Aorta (tissue), 5 donors: ENCODE results near the gene PDZD7. TPM values are rescaled to one million over a fixed set of nuclear protein-coding genes. Genes with fewer than 3 reads are reported as not detected.

Source experiments
- ATAC-seq: fragments of 200-7000 bp; cut with Tn5 transposase; one replicate; pipeline ENCODE4 v1.9.1; 2022; ENCODE audit warnings: moderate library complexity; ENCODE audit not compliant: low FRiP score
- DNase-seq, 2 donors: peaks; one replicate each; pipeline ENCODE4 v3.0.0-alpha.2; 2020
- H3K27ac ChIP-seq, 2 donors: one replicate each; pipeline ENCODE4 v1.5.1; 2013; ENCODE audit warnings: low read length in 2 of 2, mild to moderate bottlenecking in 2 of 2, moderate library complexity in 2 of 2, control low read depth in 1 of 2, inconsistent platforms in 1 of 2, low read depth in 1 of 2
- H3K27me3 ChIP-seq, 2 donors: one replicate each; pipeline ENCODE4 v1.6.1; 2013; ENCODE audit warnings: control low read depth in 1 of 2, low read length in 1 of 2, mild to moderate bottlenecking in 1 of 2, moderate library complexity in 1 of 2; ENCODE audit not compliant: insufficient read depth in 2 of 2, control insufficient read depth in 1 of 2
- H3K36me3 ChIP-seq, 2 donors: one replicate each; pipeline ENCODE4 v1.6.1; 2013; ENCODE audit warnings: control low read depth in 1 of 2, low read length in 1 of 2, mild to moderate bottlenecking in 1 of 2; ENCODE audit not compliant: insufficient read depth in 2 of 2, control insufficient read depth in 1 of 2
- H3K4me1 ChIP-seq, 2 donors: one replicate each; pipeline ENCODE4 v1.6.1; 2013; ENCODE audit warnings: low read length in 2 of 2, control low read depth in 1 of 2, mild to moderate bottlenecking in 1 of 2, moderate library complexity in 1 of 2; ENCODE audit not compliant: insufficient read depth in 2 of 2, control insufficient read depth in 1 of 2
- H3K4me3 ChIP-seq, 2 donors: one replicate each; pipeline ENCODE4 v1.5.1; 2013; ENCODE audit warnings: low read length in 2 of 2, control low read depth in 1 of 2, mild to moderate bottlenecking in 1 of 2
- H3K9me3 ChIP-seq: one replicate; pipeline ENCODE4 v1.6.1; 2013; ENCODE audit warnings: mild to moderate bottlenecking, low read length; ENCODE audit not compliant: control insufficient read depth
- WGBS, 2 donors: extraction: QIAGEN DNeasy Blood & Tissue Kit; methylation state at CpG; one replicate each; pipeline ENCODE4 v1.1.7; 2013; 5-methylcytosine and 5-hydroxymethylcytosine counted together
- intact Hi-C, 2 donors: fragments of 100-400 bp; cut with DNase I; formaldehyde crosslinking; loops; one replicate each; pipeline versions ENCODE4 v1.14.2 to v1.15.0; 2022
- polyA plus RNA-seq, 2 donors: library from polyadenylated mRNA; stranded (reverse); fragments of 200-250 nt; gene quantifications; one replicate each; pipeline ENCODE4 v1.2.3, GENCODE V29; 2013
- total RNA-seq, 2 donors: library from RNA; stranded (reverse); fragmentation: NEBNext Ultra II Directional; extraction: Animal tissue kit (Norgen Biotek cat#: 25700); gene quantifications; one replicate each; pipeline ENCODE4 v1.2.1, GENCODE V29; 2021
- donor health status: healthy with polysubstance abuse.
- donor health status: Bipolar disorder and iron deficiency.
- donor health status: DM: no; HTN: no; CAD: no.
- donor health status: DM: no; HTN: no; CAD: no.
- donor health status: DM: yes; HTN: yes; CAD: no.

PDZD7 gene
- total and polyA plus RNA-seq, 4 donors: 0.97 to 3.9 (median 1.3) TPM

DNA sequence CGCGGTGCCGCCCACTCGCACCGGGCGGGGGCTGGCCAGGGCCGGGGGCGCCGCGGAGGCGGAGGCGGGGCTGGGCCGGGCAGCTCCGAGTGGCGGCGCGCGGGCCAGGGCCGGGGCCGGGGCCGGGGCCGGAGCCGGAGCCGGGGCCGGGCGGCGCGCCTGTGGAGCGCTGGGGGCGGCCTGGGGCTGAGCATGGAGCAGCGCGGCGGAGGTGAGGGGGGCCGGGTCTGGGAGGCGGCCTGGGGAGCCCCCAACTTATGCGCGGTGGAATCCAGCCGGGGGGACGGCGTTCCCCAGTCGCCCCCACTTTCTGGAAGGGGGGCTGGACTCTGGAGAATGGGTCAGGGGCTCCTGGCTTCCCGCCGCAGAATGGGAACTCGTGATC, 31.2 kb downstream of the PDZD7 start, which contains the start of gene LZTS2:
TSS of gene LZTS2 (plus strand) at position 67 of the 385 bp plus-strand sequence. CDS start 2,731 bp downstream, outside the sequence.
- H3K27ac ChIP-seq: peak within 1 kb of the TSS; percentile 85 to 99
- H3K9me3 ChIP-seq: no peaks in the 10 kb centered on the region
- intact Hi-C loops: loop anchor here (2.0 to 5.0 kb wide), 3 partner anchors 13 to 68 kb away; partner anchors contain the start of genes PDZD7 (in 1 of the 2) and SFXN3 (in 1 of the 2)
- no peak for ATAC-seq
- peak within 1 kb of the TSS; percentile 69 for H3K4me3 ChIP-seq
- WGBS, 2 donors: 1 to 2% methylated on average over 11 to 44 of the region's 44 CpGs
- H3K27me3 ChIP-seq: no peaks in the 10 kb centered on the region
- peaks cover 0 to 2% of the 10 kb centered on the region in 2 donors for H3K36me3 ChIP-seq
- no peaks in the 10 kb centered on the region for H3K4me1 ChIP-seq
- DNase-seq: no peak

DNA sequence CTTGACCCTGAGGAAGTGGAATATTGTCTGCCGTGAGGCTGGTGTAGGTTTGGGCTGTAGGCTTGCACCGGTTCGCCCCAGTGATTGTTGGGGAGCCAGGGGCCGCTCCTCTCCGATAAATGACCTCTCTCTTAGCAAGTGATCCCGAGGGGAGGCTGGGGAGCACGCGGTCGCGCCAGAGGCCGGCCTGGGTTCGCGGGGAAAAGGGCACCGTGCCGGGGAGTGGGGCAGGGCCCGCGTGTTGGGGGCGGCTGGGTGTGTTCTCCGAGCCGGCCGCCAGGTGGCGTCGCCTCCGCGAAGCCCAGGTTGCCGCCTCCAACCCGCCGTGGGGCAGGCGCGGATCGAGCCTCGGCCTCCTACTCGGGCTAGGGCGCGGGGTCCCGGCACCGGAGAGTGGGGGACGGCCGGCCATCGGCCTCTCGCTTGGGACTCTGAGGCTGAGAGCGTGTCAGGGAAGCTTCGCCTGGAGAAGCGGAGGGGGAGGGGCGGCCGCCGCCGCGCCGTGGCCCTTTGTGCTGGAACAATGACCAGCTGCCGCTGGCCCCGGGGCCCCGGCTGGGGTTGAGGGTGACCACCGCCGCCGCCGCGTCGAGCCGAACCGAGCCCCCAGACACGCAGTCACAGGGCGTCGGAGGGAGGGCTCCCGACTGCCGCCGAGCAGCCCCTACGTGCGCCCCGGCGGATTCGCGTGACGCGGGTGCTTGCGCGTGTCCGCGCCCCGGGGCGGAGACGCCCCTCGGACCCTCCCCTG, 31.8 kb downstream of the PDZD7 start:
- 0% methylated on average over 57 to 83 of the region's 83 CpGs for WGBS, 2 donors
- ATAC-seq (peak; percentile 90), DNase-seq (peak; percentile 91 to 95)
- Histone ChIP-seq H3K4me1 (no peaks in the 10 kb centered on the region), H3K9me3 (no peaks in the 10 kb centered on the region), H3K27ac (peak overlapping the region; percentile 85 to 99), H3K36me3 (peaks cover 0 to 2% of the 10 kb centered on the region in 2 donors), H3K4me3 (peak overlapping the region; percentile 69), H3K27me3 (no peaks in the 10 kb centered on the region)
- intact Hi-C loops: loop anchor here (2.0 to 5.0 kb wide), 3 partner anchors 14 to 68 kb away; partner anchors contain the start of genes PDZD7 (in 1 of the 2) and SFXN3 (in 1 of the 2)

GRCh38 chr10:100998183-100998990, 32.5 kb downstream of the PDZD7 start:
- 0 to 1% methylated on average over 25 of the region's 25 CpGs for WGBS, 2 donors
- no peaks in the 10 kb centered on the region for H3K4me1 ChIP-seq
- peak; percentile 66 for ATAC-seq
- H3K36me3 ChIP-seq: no peaks in the 10 kb centered on the region
- DNase-seq: peak; percentile 92
- intact Hi-C loops: loop anchor here (2.0 to 5.0 kb wide), 3 partner anchors 14 to 69 kb away; partner anchors contain the start of genes PDZD7 (in 1 of the 2) and SFXN3 (in 1 of the 2)
- H3K27ac ChIP-seq: peak overlapping the region; percentile 30 to 99
- no peaks in the 10 kb centered on the region for H3K9me3 ChIP-seq
- H3K27me3 ChIP-seq: no peaks in the 10 kb centered on the region
- H3K4me3 ChIP-seq: peak overlapping the region; percentile 46 to 69

DNA sequence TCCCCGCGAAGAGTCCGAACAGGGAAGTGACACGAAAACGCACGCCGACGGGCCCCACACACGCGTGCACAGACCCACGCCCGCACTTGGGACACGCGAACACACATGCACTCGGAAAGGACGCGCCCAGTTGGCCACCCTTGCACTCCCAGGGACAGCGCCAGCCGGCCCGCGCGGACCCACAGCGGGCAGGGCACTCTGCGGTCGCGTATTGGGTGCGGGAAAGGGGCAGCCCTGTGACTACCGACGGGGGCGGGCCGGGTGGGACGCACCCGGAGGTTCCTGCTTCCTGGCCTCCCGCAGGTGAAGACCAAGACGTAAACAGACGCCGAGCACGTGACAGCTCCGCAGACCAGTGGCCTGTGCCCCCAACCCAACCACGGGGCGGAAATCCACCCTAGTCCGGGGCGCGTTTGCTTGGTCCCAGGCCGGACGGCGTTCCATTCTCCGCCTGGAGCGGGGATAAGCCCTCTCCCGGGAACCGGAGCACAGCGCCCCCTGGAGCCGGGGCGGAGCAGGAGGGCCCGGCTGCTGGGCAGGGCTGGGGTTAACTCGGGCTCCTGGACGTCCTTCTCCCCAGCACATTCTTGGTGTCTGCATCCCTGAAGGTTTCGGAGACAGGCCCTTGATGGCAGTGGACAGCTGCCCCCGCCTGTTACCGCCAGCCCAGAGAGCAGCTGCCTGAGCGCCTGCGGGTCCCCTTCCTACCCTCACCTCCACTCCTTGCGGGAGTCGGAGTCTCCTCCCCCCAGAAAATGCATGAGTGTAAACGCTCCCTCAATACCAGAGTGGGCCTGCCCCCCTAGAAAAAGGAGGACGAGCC, 33.4 kb downstream of the PDZD7 start:
- Histone ChIP-seq H3K4me3 (peak overlapping the region; percentile 46 to 69), H3K4me1 (no peaks in the 10 kb centered on the region), H3K27ac (peak overlapping the region; percentile 30 to 68), H3K36me3 (no peaks in the 10 kb centered on the region), H3K27me3 (no peaks in the 10 kb centered on the region), H3K9me3 (no peaks in the 10 kb centered on the region)
- DNase-seq: peak; percentile 91 to 94
- WGBS, 2 donors: 0% methylated on average over 56 to 66 of the region's 66 CpGs
- peak; percentile 73 for ATAC-seq
- intact Hi-C loops: loop anchor here (2.0 to 5.0 kb wide), 3 partner anchors 15 to 70 kb away; partner anchors contain the start of genes PDZD7 (in 1 of the 2) and SFXN3 (in 1 of the 2)

- DNase-seq: no peak
- ATAC-seq: no peak
- Histone ChIP-seq H3K4me1 (no peaks in the 10 kb centered on the region), H3K36me3 (no peaks in the 10 kb centered on the region), H3K4me3 (peak overlapping the region; percentile 46 to 69), H3K27me3 (no peaks in the 10 kb centered on the region), H3K27ac (peak overlapping the region in 1 of 2 donors; percentile 55), H3K9me3 (no peaks in the 10 kb centered on the region)
- intact Hi-C loops: loop anchor here in 1 of 2 donors (5.0 kb wide), 2 partner anchors 35 to 70 kb away; partner anchors contain the start of genes PDZD7 and SFXN3
- WGBS, 2 donors: 3% methylated on average over 40 to 46 of the region's 46 CpGs
These were observed 34.1 kb downstream of the PDZD7 start for GRCh38 chr10:100996678-100997359.

DNA sequence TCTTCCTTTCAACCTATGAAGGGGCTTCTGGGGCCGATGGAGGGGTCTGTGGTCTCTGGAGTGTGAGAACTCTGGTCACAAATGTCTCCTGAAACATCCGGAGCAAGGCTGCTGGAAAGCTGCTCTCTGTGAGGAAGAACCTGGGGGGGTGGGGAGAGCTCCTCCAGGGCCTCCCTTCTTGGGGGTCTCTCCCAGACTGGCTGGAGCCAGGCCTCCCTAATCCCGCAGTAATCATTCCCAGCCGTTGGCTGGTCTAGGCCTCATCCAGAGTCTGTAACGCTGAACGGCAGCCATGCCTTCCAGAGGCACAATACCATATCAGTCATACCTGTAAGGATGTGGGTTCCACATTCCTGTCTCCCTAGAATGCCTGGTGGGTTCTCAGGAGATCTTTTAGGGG, 35.7 kb downstream of the PDZD7 start:
- no peak for ATAC-seq
- Histone ChIP-seq H3K4me3 (no peak overlapping the region), H3K27me3 (no peaks in the 10 kb centered on the region), H3K36me3 (no peaks in the 10 kb centered on the region), H3K27ac (no peak overlapping the region), H3K9me3 (no peaks in the 10 kb centered on the region), H3K4me1 (no peaks in the 10 kb centered on the region)
- intact Hi-C loops: loop anchor here in 1 of 2 donors (5.0 kb wide), 2 partner anchors 37 to 72 kb away; partner anchors contain the start of genes PDZD7 and SFXN3
- 56 to 58% methylated on average over 6 of the region's 6 CpGs for WGBS, 2 donors
- DNase-seq: no peak

GRCh38 chr10:100993986-100994708, 36.8 kb downstream of the PDZD7 start:
- H3K27ac ChIP-seq: no peak overlapping the region
- H3K27me3 ChIP-seq: no peaks in the 10 kb centered on the region
- no peaks in the 10 kb centered on the region for H3K36me3 ChIP-seq
- H3K4me1 ChIP-seq: no peaks in the 10 kb centered on the region
- intact Hi-C loops: loop anchor here in 1 of 2 donors (1.0 kb wide), 1 partner anchor 20 kb away; no protein-coding TSS in a partner anchor
- no peaks in the 10 kb centered on the region for H3K9me3 ChIP-seq
- no peak overlapping the region for H3K4me3 ChIP-seq
- 40% methylated on average over 10 of the region's 10 CpGs for whole genome bisulfite sequencing, 2 donors
- no peak for ATAC-seq
- peak in 1 of 2 donors; percentile 36 for DNase-seq
